Activated CD4-positive, alpha-beta T cell treated with anti-CD3 and anti-CD28 coated beads, Interleukin-2, amount 50 U/mL, for 1 hour (primary cell): ENCODE results near the gene NXPH4.

Experiments used
- DNase-seq: peaks from one replicate; pipeline ENCODE4 v3.0.0-alpha.2; 2020

Gene NXPH4

DNA sequence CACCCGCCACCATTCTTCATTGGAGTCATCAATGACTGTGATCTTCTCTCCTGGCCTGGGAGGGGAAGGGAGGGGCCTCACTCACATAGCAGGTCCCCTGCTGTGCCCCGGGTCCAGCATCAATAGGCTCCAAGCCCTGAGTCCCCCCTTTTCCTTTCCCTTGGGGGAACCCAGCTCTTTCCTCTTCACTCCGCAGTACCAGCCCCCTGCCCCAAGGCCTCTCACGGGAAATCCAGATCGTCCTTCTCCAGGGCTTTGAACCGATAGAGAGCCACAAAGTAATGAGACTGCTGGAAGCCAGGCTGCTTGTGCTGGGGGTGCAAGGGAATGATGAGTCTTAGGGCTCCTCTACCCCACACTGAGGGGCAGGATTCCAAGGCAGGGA, 27.7 kb downstream of the NXPH4 start:
- DNase-seq: no peak

DNA sequence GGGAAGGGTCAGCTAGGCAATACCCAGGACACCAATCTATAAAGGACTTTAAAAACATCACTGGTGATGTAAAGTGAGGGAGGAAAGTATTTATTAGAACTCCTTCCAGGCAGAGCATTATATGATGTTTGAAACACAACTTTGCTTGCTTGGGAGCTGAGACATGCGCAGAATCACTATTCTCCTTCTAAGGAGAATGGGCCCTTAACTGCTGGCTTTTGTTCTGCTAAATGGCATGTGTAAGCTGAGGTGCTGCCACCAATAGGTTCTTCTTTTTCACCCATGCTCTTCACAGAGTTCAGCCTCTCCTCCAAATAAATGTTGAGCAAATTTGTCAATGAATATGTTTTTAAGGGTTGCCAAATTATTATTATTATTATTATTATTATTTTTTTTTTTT, 30.4 kb downstream of the NXPH4 start:
- no peak for DNase-seq

DNA sequence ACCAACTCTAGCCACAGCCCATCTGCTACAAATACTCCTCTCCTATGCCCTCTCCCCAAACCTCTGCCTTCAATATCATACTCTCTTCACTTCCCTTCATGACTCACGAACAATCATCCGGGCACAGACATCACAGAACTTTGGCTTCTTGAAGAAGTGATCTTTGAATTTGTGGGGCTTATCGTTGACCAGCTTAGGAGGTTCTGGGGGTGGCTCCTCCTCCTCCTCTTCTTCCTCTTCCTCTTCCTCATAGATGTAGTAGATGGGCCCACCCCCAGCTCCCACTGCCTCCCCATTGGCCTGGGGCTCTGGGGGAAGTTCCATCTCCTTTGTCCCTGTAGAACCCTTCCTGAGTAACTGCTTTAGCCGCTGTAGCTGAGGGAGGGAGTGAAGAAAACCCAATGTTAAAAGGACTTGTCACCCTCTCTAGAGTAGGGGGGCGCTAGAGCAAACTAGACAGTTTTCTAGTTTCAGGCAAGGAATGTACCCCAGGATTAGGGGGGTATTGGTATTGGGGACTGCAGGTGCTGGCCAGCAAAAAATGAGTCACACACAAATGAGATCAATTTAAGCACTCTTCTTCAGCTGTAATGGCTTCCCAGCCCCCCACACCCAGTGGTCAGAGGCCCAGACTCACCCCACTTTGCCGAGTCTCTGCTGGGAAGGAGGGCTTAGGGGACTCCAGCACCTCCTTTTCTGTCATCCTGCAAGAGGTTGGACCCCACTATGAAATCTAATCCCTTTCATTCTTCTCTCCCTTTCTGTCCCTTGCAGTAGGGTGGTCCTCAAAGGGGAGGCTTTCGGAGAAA, 32.5 kb downstream of the NXPH4 start:
- DNase-seq: no peak

DNA sequence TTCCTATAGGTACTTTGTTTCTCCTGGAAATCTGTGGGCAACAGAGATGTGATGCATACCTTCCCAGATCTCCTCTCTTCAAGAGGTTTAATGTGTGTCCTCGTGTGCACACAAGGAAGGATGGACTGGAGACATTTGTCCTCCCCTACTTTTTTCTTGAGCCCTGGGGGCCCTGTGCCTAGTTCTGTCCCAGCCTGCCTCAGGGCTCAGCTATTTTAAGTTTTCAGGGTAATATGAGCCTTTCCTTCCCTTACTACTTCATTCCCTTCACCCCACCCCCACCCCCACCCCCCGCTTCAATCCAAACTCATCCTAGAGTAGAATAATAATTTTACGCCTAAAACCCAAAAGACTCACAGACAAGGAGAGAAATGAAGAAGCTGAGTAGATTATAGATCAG, 33.9 kb downstream of the NXPH4 start:
- no peak for DNase-seq

DNA sequence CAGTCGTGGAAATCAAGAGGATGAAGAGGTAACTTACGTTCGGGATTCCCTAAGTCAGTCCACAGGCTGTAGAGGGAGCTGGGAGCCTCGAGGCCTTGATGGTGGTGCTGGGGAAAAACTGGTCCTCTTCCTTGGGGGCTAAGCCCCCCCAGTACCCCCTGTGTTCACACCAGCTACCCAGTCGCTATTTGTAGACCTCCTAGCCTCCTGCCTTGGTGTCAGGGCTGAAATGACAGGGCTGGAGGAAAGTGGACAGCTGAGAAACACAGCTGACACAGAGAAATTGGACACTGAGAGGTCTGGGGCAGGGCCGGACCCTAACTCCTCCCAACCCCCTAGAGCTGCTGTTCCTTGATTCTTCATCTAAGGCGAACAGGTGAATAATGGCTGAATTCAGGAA, 34.4 kb downstream of the NXPH4 start, which contains the start of gene STAC3:
TSS of gene STAC3 (minus strand) at position 232 of the 400 bp plus-strand sequence. CDS start 1,551 bp downstream, outside the sequence.
- DNase-seq: no peak

DNA sequence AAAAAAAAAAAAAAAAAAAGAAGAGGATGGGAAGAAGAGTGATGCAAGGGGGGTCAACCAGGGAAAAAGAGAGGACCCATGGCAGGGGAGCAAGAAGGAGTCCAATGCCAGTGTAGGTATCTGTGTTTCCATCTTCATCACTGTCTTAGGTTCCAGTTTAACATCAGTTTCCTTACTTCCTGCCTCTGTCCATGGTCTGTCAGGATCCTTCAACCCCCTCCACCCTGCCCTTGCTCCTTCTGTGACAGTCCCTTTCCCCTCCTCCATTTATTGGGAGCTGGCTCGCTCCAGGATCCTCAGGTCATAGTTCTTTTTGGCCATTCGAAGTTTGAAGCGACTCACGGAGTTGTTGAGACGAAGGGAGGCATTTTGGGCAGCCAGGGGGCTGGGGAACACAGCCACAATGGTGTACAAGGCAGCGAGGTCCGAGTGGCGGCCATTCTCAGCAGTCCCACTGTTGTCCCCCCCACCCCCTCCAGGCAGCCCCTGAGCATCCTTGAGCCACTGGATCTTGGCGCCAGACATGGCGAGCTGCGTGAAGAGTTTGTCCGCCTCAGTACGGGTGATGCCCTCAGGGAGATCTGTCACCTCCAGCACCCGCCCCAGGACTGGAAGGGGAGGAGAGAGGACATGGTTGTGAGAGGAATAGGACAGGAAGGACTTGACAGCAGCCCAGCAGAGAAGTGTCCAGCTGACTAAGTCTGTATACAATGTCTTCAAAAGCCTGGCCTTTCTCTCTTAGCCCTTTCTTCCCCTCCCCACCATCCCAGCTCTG, 38.1 kb downstream of the NXPH4 start:
- no peak for DNase-seq

DNA sequence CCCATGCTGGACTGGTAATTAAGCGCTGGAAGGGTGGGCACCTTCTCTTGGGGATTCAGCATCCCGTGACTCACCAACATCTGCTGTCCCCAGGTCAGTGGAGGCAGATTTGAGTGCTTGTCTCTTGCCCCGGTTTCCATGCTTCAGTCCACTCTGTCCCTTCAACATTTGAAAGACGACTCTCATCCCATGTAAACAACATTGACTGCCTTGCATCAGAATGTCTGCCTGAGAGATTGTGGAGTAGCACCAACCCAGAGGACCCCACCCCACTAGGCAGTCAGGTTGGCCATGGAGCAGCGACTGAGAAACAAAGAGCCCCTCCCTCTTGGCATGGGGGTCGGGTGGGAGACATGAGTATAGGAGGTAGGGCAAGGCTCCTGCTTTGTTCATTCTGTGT, 39.3 kb downstream of the NXPH4 start:
- DNase-seq: no peak

DNA sequence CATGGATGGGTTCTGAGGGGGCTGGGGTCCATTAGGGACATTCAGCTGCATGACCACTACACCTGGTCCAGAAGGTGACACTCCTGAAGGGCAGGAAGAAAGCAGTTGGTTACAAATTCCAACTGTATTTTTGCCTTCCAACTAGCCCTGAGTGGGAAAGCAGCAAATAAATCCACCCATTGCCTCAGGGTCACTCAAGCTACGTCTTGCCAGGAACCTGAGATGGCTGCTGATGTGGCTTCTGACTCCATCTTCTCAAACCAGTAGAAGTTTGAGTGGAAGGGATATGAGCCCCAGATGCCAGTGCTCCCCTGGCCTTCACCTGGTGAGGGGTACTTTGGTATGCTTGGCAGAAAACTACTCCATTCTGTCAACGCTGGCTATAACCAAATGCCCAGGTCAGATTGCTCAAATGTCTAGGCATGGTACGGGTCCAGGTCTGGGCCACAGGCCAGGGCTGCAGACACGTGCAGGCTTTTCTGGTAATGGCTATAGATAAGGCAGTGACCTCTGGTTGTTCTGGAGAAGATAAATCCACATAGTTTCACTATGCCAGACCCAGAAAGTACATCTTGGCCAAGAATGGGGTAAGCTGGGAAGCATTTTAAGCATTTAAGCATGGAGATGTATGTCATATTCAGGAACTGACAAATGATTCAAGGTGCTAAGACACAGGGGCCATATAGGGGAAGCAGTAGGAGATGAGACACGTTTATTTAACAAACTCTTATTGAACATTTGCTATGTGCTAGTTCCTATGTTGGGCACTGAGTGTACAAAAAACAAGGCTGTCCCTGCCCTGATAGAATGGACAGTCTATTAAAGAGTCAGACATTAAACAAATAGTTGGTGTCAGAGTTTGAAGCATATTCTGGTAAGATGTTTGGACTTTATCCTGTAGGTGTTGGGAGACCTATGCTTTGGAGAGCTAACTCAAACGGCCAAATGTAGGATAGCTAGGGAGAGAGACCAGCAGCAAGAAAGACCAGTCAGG, 42.7 kb downstream of the NXPH4 start:
- no peak for DNase-seq

DNA sequence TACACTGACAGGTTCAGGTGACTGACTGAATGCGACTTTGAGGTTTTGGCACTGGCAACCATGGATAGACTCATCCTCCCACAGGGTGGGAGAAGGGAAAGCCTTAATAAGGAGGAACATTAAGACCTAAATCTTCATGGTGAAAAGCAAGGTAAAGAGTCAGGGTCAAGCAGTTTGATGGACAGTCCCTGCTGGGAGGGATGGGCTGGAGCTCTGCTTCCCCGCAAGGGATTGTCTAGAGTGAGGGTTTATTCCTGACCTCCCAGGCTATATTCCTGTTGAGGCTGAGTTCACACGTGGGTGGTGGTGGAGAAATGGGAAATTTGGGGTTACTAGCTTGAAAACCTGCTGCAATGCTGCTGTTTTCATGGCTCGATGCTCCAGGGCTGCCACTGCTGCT, 43.8 kb downstream of the NXPH4 start:
- no peak for DNase-seq

DNA sequence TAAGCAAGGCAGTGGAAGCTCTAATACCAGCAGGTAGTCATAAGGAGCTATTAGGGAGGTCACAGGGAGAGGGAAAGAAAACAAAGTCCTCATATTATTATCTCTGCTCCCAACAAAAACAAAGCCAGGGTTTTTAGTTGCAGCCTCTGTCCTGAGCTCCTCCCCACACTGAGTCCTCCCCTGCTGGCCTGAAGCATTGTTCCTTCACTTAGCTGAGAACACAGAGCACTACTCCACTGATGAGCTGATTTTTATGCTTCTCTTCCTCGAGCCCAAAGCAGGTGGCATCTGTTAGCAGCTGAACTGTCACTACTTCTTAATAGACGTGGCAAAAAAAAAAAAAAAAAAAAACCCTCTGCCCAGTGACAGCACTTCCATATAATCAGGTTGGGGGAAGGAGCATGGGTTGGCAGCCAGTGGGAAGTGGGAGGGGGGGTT, 44.9 kb downstream of the NXPH4 start:
- no peak for DNase-seq

DNA sequence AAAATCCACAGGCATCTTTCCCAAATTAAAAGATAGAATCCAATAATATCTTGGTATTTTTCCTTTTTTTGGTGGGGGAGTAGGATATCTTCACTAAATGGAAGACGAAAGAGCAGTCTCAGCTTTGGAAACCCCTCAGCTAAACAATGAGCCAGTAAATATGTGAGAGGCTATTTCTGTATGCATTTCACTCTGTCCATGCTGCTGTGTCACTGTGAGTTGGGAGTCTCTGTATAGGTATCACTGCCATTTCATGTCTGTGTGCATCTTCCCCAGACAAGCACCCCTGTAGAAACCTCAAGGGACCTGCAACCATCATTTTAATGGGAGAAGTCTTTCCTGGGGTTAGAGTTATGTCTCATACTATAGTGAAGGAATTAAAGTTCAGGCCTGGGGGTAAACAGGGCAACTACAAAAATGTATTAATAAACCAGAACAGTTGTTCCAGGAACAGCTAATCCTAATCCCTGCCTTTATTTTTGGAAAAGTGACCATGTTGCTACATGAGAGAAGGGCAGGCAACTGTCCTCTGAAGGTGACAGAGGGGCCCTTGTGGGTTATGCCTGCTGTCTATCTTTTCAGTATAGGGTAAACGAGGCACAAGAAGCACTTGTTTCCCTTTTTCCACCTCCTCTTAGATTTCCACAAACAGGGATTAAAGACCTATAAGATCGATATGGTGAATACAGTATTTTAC, 45.7 kb downstream of the NXPH4 start:
- no peak for DNase-seq

DNA sequence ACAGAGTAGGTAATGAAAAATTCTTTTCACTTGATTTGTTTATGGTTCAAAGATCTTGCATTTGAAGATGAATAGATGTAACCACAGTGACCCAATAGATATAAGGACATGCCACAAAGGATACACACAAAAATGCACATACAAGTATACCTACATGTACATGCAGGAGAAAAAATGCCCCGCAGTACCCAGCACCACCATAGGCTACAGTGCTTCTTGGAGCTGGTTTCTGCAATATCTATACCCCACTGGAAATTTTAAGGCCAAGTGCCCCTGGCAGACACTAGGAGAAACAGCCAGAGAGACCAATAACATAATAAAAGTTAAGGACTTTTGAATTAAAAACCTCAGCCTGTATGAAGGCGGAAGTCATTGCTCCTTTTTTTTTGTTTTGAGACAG, 46.5 kb downstream of the NXPH4 start:
- no peak for DNase-seq

DNA sequence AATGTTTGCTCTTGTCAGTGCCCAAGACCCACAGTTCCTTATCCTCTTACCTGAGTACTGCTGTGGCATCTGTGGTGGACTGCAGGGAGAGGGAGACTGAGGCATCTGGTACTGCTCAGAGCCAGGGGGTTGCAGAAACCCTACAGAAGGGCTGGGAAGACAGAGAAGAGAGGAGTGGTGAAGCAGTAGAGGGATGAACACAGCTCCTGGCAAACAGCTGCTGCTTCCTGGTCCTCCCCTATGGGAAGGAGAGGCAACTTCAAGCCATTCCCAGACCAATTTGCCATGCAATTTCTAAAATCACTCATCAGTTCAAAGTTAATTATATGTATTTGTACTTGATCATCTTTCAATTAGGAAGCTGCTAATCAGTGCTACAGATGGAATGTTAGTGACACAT, 50.1 kb downstream of the NXPH4 start:
- DNase-seq: no peak

DNA sequence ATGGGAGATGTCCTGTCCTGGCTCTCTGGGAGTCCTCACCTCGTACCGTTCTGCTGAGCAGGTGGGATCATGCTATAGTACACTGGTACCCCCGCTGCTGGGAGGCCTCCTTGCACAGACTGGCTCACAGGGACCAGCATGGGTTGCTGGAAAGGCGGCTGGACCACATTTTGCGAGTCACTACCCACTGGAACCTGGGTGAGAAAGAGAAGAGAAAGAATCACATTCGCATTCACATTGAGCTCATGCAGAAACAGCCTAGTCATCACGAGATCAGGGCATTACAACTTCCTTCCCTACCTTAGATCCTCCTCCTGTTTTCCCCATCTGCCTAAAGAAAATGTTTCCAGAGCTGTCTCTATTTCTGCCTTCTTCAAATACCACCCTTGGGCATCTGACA, 51.7 kb downstream of the NXPH4 start:
- no peak for DNase-seq

DNA sequence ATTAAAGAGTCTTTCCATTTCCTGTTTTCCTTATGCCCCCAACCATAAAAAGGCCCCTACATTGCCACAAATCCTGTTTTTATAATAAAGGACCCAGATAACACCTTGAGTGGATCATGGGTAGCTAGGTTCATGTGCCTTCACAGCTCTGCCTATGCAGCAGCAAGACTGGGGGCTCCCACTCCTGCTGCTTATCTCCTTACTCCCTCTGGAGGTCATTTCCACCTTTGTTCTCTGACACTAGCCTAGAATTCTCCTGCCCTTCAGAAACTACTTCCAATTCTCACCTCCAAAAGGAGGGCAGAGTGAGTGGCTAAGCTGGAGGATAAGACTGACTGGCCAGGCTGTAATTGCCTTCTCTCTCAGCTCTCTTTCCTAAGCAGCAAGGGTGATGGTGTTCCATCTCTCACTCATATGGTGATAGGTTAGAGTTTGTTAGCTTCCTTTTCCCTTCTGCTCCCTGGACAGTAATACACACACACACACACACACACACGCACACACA, 54.4 kb downstream of the NXPH4 start:
- no peak for DNase-seq

DNA sequence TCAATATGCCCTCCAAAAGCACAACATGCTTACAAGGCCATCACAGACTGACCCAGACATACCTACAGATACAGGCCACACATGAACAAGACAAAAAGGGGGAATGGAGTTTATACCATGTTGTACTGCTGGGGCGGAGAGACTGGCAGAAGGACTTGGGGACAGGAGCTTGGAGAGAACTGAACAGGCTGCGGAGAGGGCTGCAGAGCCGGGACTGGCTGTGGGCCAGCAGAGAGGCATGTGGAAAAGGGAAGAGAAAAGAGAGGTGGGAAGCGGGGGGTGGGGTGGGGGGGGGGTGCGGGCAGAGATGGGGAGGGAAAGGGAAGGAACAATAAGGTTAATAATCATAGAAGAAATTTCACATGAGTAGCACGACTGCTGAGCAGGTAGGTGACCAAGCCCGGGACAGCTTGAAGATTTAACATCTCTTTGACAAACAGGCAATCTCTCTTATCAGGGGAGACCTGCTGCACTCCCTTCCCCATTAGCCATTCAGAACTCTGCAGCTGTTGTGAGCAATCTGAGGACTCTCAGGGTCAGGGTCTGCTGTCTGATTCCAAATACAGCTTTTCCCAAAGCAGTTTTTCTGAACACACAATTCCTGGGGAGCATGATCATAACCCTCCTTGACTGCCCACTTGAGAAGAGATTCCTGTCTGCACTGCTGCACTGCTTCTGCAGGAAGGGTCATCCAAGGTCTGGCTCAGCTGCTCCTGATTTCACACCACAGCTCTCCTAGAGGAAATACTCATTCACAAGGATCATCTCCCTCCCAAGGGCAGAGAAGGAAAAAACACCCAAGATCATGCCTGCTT, 56.0 kb downstream of the NXPH4 start:
- DNase-seq: no peak

DNA sequence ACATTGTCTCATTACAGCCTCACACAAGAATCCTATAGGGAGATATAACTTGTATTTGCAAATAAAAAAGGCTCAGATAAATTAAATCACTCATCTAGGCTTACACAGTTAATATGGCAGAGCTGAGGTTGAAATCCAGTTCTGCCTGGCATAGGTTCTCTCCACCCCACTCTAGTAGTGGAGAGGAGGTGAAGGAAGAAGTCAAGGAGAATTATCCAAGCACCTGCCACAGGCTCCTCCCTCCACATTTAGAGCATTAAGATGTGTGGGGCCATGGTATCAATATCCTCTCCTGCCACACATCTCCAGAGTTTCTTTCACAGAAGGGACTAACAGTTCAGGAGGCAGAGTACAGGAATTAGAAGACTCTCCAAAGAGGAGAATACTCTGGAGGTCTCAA, 56.9 kb downstream of the NXPH4 start:
- DNase-seq: no peak
